Vagina (tissue), 2 donors: ENCODE data around the gene BPIFB1.

Source experiments
- POLR2A ChIP-seq, 2 donors: fragments of 450-650 bp; IDR thresholded peaks; one replicate each; pipeline ENCODE4 v1.6.1; 2017; ENCODE audit warnings: antibody characterized with exemption in 2 of 2, mild to moderate bottlenecking in 2 of 2, moderate library complexity in 2 of 2
- POLR2AphosphoS5 ChIP-seq, 2 donors: sonication (generic); formaldehyde crosslinking; IDR thresholded peaks; one replicate each; pipeline ENCODE4 v1.9.0; 2017; ENCODE audit warnings: antibody characterized with exemption in 2 of 2, mild to moderate bottlenecking in 2 of 2, low read depth in 1 of 2; ENCODE audit not compliant: insufficient read depth in 1 of 2
- TF ChIP-seq, protein P1 (sequence below), 3 experiments: fragments of 450-650 bp in 2 of 3; fragments of 200-600 bp in 1 of 3; sonication (generic) in 1 of 3; IDR thresholded peaks; one replicate each; pipeline ENCODE4 v1.5.1; 2017 to 2019; ENCODE audit warnings: antibody characterized with exemption in 3 of 3, mild to moderate bottlenecking in 2 of 3, moderate library complexity in 2 of 3

DNA sequence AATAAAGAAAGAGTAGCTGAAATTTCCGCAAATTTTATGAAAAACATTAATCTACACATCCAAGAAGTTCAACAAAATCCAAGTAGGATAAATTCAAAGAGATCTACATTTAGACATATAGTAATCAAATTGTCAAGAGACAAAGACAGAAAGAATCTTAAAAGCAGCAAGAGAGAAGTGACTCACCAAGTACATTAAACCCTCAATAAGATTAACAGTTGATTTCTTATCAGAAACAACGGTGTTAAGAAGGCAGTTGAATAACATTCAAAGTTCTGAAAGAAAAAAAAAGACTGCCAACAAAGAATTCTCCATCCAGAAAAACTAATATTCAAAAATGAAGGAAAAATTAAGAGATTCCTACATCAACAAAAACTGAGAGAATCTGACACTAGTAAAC, 28.0 kb upstream of the BPIFB1 start:
- TF ChIP-seq POLR2AphosphoS5 (IDR thresholded peaks at IDR 0.05; ENCODE audit: insufficient read depth in 1 of 2, low read depth in 1 of 2), result no peak
- TF ChIP-seq, protein P1, sequence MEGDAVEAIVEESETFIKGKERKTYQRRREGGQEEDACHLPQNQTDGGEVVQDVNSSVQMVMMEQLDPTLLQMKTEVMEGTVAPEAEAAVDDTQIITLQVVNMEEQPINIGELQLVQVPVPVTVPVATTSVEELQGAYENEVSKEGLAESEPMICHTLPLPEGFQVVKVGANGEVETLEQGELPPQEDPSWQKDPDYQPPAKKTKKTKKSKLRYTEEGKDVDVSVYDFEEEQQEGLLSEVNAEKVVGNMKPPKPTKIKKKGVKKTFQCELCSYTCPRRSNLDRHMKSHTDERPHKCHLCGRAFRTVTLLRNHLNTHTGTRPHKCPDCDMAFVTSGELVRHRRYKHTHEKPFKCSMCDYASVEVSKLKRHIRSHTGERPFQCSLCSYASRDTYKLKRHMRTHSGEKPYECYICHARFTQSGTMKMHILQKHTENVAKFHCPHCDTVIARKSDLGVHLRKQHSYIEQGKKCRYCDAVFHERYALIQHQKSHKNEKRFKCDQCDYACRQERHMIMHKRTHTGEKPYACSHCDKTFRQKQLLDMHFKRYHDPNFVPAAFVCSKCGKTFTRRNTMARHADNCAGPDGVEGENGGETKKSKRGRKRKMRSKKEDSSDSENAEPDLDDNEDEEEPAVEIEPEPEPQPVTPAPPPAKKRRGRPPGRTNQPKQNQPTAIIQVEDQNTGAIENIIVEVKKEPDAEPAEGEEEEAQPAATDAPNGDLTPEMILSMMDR (IDR thresholded peaks at IDR 0.05), result no peak
- TF ChIP-seq POLR2A (IDR thresholded peaks at IDR 0.05), result no peak
